ENCODE data around the gene BORCS8. TPM values are rescaled to one million over a fixed set of nuclear protein-coding genes. Genes with fewer than 3 reads are reported as not detected.
"Not testable (repeated sequence)": the region's sequence is repeated elsewhere in the genome, so short reads cannot be mapped to it uniquely, and the experiment has no call there.

BORCS8 gene
- total RNA-seq, 1 experiment from 2014 or later = 17.0 TPM

DNA sequence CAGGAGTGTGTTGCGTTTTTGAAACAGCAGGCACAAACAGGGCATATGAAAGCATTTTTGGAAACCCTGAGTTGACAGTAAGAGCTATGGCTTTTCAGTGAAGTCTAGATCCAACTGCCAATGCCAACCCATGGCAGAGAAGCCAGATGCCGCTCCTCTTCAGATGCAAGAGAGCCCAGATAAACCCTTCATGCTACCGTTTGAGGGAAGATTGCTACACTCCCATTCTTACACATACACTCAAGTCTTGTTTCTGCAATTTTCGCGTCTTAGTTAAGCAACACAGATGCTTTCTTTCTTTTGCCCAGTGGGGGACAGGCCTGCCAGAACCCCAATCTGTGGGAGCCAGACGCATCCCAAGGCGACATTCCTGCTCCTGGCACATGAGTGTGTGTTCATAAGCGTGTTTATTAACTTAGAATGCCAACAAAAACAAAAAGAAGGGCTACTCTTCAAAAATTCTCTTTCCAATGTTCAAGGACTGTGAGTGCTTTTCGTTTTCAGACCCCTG, 10.4 kb downstream of the BORCS8 start:
- DNase-seq (ENCODE audit: low read depth) = no peak

DNA sequence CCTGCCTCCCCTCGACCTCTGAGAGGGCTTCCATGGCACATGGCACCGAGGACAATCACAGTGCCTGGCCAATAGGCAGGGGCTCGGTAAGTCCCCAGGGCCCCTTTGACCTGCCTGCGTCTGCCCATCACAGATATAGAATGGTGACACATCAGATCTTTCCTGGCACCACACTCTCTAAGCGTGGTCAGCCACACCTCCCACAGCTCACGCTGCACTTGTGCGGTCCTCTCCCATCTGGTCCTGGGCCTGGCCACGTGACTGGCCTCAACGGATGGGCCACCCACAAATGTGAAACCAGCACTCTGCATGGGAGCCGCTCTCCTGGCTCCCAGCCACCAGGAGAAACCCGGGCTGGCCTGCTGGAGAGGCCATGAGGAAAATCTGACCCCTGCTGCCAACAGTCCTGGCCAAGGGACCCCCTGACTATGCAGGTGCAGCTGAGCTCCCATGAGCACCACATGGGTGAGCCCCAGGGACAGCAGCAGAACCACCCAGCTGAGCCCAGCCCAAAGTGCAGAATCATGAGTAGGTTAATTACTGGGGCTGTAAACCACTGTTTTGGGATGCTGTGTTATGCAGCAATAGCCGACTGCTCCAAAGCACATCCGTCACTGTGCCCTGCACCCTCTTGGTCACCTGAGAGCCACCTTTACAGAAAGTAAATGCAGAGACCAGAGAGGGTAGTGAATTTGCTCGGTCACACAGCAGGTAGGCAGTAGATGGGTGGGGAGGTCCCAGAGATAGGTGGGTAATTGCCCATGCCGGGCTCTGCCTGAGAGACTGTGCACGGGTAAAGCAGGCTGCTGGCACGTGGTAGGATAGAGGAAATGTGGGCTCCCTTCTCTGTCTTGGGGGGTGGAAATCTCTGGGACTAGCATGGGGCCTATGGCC, 12.2 kb downstream of the BORCS8 start:
- DNase-seq (ENCODE audit: low read depth) = peak; percentile 22

- no peak for DNase-seq (ENCODE audit: low read depth)
These were observed 15.0 kb downstream of the BORCS8 start for GRCh38 chr19:19176950-19177349.

GRCh38 chr19:19173243-19173642, 18.7 kb downstream of the BORCS8 start:
- DNase-seq (ENCODE audit: low read depth) = not testable (repeated sequence)

DNA sequence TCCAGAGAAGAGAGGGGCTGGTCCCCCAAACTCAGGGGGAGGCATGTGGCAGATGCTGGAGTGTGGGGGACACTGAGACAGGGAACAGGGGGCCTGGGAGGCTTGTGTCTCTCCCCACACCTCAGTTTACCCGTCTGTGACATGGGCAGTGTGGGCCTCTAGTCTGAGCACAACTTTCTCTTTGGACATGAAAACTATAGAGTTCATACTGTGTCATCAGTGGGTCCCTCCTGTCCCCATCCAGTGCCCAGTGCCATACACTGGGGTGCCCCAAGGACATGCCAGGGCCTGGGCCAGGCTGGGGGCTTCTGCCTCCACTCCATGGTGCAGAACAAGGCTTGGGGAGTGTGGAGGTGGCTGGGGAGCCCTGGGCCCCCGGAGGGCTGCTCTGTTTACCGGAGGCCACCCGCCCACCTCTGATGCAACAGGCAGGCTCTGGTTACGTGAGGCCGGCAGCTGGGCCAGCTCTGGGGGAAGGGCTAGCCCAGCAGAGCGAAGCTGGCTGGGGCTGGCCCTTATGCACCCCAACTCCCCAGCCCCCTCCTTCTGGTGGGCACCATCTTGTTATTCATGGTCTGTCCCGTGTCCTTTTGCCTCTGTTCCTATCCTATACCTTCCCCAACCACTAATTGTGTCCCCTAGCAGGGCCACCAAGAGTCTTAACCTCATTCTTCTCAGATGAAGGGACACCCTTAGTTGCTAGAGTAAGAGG, 20.0 kb downstream of the BORCS8 start:
- DNase-seq (ENCODE audit: low read depth) = no peak

DNA sequence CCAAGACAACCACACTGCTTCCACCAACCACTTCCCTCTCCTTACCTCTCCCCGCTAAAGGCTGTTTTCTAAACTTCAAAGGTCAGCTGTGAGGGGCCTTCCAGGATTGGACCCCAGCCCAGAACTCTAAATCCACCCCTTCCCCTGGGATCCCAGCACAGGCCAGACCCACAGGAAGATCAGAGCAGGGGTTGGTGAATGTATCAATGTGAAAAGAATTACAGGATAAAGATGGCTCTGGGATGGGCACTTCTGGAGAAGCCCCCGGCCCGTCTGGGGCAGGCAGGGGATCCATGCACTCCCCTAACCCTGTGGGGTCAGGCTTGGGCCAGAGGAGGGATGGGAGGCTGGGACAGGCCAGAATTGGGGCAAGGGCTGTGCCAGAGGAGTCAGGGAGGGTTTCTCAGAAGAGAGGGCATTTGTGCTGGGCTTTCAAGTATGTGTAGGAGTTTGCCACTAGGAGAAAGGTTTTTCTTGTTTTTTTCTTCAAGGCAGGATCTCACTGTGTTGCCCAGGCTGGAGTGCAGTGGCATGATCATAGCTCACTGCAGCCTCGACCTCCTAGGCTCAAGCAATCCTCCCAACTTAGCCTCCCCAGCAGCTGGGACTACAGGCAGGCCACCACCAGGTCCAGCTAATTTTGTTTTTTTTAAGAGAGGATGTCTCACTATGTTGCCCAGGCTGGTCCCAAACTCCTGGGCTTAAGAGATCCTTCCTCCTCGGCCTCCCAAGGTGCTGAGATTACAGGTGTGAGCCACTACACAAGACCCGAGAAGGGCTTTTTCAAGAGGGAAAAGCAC, 20.9 kb downstream of the BORCS8 start:
- DNase-seq (ENCODE audit: low read depth) = no peak

- DNase-seq (ENCODE audit: low read depth) = no peak
These were observed 21.7 kb downstream of the BORCS8 start, which contains the start of gene MEF2B for GRCh38 chr19:19170053-19170872. MEF2B (minus strand) TSS chr19:19170263; CDS start chr19:19150735, 19,528 bp downstream.

- no peak for DNase-seq (ENCODE audit: low read depth)
These were observed 22.5 kb downstream of the BORCS8 start for GRCh38 chr19:19169236-19170052.

DNA sequence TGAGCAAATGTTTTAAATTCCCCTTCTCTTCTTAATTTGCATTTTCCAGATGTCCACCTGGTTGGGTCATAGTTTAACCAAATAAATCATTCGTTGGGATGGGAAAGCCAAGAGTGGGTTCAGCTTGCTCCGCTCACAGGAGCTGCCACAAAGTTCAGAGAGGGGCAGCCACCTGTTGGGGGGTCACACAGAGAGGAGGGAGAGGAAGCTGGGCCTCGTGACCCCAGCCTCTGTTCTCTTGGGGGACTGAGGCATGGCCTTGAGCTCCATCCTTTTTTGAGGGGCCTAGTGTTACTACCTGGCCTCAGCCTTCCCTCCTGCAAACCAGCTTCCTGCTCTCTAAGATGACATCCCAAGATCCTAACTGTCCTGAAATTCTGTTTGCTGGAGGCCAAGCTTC, 24.3 kb downstream of the BORCS8 start:
- DNase-seq (ENCODE audit: low read depth) = no peak

DNA sequence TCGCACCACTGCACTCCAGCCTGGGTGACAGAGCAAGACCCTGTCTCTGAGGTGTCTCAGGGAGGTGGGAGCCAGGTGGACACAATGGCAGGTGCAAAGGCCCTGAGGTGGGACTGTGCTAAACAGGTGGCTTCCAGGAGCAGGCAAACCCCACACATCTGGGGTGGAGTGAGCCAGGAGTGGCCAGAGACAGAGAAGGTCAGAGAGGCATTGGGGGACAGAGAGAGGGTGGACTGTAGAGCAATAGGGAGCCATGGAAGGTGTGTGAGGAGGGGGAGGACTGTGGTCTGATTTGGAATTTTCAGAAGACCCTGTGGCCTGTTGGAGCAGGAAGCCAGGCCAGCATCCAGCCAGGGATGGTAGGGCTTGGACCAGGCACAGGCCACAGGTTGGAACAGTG, 26.6 kb downstream of the BORCS8 start:
- DNase-seq (ENCODE audit: low read depth) = no peak

DNA sequence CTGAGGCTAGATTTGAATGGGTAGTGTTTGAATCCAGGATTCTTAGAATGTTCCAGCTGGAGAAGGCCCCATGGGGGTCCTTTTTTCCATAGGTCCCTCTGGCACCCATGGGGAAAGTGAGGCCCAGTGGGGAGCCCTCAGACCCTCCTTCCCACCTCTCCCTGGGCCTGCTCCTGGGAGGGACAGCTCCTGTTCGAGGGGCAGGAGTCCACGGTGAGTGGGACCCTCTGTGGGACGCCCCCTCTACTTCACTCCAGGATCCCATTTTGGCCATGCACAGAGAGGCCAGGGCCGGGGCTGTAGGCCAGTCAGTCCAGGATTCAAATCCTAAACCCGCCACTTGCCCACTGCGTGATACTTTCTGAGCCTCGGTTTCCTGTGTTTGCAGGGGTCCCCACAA, 29.5 kb downstream of the BORCS8 start:
- DNase-seq (ENCODE audit: low read depth) = no peak

DNA sequence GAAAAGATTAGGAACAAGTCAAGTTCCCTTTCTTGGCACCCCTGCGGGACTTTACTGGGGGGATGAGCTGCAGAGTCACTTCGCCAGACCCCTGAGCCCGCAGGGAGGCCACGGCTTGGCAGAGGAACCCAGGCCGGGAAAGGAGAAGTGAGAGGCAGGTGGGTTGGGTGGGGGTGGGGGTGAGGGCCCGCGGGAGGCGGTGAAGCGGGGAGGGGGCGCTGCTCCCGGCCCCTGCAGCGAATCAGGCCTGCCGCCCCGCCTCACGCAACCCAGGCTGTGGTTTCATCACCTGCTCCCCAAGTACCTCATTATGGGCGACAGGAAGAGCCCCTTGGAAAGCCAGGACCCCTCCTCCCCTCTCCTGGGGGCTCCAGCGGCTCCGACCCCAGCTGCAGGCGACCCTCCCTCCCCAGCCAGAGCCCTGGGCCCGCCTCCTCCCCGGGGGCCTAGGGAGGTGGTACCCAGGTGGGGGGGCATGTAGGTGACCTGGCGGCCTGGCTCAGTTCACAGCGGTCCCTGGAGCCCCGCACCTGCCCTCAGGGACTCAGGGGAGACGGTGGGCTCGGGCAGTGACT, 31.4 kb downstream of the BORCS8 start:
- DNase-seq (ENCODE audit: low read depth) = no peak

DNA sequence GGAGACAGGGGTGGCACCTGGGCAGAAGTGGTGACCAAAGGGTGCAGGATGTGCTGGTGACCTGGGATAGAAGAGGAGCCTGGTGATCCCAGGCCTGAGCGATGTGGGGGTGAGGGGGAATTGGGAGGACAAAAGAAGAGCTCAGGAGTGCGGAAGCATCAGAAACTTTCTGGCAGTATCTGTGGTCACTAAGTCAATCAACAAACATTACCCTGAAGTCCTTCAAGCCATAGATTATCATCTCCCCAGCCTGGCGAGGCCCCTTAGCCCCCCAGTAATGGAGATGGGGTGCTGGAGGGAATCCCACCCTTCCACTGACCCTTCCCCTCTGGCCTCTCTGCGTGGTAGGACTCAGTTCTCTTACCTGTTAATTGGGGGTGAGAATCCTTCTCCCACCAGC, 32.4 kb downstream of the BORCS8 start:
- DNase-seq (ENCODE audit: low read depth) = no peak

DNA sequence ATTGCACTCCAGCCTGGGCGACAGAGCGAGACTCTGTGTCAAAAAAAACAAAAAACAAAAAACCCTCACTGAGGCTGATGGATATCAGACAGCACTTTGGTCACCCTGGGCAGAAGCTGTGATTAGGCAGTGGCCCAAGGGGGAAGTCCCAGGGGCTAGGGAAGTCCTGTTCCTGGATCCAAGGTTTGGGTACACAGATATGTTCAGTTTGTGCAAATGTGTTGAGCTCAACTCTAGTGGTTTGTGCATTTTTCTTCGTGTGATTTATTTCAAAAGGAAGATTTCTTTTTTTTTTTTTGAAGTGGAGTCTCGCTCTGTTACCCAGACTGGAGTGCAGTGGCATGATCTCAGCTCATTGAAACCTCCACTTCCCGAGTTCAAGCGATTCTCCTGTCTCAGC, 34.1 kb downstream of the BORCS8 start:
- DNase-seq (ENCODE audit: low read depth) = no peak

- DNase-seq (ENCODE audit: low read depth) = no peak
These were observed 36.3 kb downstream of the BORCS8 start for GRCh38 chr19:19155495-19156219.

- no peak for DNase-seq (ENCODE audit: low read depth)
These were observed 37.0 kb downstream of the BORCS8 start for GRCh38 chr19:19154768-19155494.

- no peak for DNase-seq (ENCODE audit: low read depth)
These were observed 39.1 kb downstream of the BORCS8 start for GRCh38 chr19:19152668-19153384.

- DNase-seq (ENCODE audit: low read depth) = no peak
These were observed 40.5 kb downstream of the BORCS8 start for GRCh38 chr19:19151418-19151817.

Measured in M059J (cell line).